ENCODE measurements around the gene TESMIN.

TESMIN gene

DNA sequence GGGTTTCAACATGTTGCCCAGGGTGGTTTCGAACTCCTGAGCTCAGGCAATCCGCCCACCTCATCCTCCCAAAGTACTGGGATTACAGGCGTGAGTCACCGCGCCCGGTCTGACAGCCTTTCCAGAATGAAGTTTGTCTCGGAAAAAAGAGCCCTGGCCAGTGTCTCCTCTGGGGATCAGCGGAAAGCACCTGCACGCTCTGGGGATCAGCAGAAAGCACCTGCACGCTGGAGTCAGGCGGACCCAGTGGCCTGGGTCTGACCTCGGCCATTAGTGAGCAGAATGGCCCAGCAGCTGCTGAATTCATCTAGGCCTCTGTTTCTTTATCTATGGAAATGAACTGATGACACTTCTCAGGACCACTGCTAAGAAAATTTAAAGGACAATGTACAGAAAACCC lies 10.5 kb upstream of the TESMIN start:
- no peak for DNase-seq (ENCODE audit: low read depth in 2 of 2)

DNA sequence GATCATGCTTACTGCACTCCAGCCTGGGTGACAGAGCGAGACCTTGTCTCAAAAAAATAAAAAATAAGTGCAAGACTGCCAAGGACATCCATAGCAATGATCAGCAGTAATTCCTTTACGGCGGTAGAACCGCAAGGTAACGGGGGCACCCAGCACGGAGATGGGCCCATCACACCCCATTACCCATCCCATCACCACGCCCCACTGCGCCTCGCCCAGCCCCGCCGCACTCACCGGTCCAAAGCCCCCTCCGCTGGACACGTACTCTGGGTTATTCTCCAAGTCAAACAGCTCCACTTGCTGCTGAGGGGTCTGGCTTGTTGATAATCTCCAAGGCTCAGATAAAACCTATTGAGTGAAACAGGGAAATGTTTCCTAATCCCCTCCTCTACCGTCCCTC lies 8.7 kb upstream of the TESMIN start:
- DNase-seq (ENCODE audit: low read depth in 2 of 2) = no peak

DNA sequence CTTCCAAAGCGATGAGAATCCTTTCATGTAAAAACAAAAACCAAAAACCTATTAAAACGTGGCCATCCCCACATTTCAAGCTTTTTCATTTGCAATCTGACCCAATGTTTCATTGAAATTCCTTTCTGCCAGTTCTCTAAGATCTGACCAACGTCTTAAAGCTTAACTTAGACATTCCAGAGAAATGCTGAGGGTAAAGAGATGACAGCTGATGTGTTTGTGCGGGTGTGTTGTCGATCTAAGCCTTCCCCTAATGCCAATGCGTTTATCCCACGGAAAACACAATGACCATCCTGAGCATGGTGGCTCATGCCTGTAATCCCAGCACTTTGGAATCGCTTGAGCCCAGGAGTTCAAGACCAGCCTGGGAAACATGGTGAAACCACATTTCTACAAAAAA lies 6.4 kb upstream of the TESMIN start:
- DNase-seq (ENCODE audit: low read depth in 2 of 2) = no peak

DNA sequence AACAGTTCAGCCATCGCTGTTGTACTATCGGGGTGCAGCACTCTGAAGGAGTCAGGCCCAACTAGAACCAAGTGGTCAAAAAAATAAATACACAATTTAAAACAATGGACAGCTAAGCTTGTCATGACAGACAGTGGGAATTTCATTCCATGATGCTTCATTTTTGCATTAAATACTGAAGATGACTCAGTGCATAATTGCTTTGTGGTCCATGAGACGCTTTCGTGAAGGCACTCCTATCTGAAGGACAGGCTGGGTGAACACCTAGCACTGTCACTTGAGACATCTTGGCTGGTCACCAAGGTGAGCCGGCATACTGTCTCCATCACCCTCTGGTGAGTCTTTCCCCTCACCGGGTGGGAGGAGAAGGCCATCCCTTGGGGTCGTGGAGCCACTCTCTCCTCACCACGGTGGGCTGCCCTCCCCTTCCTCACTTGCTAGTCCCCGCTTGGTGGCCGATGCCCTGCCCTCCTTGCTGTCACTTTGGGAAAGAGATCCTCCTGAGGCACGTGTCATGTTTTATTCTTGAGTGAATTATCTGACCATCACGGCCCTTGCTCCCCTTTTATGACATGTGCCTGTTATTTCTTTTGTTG lies 4.9 kb upstream of the TESMIN start:
- no peak for DNase-seq (ENCODE audit: low read depth in 2 of 2)

DNA sequence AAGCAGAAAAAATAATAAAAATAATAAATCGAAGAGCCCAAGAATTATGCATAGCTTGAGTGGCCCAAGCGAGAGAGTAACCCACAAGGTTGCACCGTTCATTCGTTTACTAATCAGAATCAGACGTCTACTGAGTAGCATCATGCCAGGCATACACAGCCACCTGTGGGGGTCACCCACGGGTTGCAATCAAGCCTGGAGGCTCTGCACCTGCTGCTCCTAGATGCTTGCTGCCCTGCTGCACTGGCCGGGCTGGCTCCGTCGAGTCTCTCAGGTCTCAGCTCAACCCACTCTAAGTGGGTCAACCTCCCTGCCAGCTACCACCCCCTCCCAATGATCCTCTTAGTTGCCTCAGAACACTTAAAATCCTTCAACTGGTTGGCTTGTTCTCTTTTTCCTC lies 2.0 kb upstream of the TESMIN start:
- no peak for DNase-seq (ENCODE audit: low read depth in 2 of 2)

DNA sequence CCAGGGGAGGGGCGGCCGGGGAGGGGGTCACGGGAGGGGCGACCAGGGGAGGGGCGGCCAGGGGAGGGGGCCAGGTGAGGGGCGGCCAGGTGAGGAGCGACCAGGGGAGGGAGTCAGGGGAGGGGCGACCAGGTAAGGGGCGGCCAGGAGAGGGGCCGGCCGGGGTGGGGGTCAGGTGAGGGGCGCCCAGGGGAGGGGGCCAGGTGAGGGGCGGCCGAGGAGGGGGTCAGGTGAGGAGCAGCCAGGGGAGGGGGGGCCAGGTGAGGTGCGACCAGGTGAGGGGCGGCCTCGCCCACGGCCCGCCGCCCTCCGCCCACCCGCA lies 355 bp downstream of the TESMIN start:
- DNase-seq (ENCODE audit: low read depth in 2 of 2) = no peak

DNA sequence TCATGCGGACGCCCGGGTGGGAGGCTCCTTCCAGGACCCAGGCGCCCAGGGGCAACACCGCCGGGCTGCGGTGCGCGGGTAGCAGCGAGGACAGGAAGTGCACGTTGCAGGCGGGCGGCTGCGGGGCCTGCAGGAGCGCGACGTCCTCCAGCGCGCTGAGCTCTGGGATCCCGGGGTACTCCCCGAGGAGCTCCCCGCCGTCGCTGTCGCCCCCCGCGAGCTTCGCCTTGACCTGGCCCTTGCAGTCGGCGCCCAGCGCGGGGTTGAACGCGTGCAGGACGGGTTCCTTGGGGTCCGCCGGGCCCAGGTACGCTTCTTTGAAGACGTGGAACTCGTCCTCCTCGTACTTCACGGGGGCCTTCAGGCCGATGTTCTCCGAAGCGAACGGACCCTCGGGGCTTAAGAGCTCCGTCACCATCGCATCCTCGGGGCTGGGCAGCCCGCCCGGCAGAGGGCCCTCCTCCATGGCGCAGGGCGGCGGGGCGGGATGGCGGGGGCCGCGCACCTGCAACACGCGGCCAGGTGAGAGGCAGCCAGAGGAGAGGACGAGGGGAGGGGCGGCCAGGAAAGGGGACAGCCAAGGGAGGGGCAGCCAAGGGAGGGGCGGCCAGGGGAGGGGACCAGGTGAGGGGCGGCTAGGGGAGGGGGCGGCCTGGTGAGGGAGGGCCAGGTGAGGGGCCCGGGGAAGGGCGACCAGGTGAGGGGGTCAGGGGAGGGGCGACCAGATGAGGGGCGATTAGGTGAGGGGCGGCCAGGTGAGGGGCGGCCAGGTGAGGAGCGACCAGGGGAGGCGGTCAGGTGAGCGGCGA lies 921 bp downstream of the TESMIN start:
- no peak for DNase-seq (ENCODE audit: low read depth in 2 of 2)

DNA sequence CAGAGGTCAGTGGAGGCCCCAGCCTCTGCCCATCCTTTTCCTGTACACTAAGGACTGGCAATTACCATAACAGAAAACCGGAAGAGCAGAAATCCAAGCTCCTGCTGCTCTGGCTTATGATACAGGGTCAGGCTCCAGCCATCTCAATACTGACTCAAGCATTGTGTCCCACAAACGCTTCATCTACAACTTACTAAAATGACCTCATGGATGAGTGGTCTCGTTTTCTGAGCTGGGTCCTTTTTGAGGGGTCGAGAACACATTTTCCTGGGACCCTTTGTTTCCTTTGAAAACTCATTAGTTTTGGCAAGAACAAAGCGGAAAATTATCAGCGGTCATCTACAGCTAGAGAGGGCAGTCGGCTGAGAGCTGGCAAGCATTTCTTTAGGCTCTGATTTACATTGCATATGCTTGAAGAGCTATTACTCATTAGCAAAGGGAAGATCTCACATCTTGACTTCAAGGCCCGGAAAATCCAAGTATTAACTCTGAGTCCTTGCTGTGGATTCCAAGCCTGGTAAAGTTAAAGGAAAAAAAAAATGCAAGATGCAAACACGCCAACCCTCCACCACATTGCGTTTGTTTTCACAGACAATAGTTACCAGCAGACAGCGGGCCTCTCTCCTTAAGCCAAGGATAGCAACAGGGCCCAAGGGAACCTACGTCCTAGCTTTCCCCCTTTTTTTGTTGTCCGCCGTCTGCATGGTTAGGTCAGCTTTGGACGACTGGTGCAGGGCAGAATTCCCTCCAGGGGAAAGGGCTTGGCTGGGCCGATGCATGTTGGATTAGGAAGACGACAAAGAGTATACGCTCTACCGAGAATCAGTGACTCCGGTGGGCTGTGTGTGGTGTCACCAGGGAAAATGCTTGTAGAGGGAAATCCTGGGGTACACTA lies 1.8 kb downstream of the TESMIN start:
- DNase-seq (ENCODE audit: low read depth in 2 of 2) = no peak

DNA sequence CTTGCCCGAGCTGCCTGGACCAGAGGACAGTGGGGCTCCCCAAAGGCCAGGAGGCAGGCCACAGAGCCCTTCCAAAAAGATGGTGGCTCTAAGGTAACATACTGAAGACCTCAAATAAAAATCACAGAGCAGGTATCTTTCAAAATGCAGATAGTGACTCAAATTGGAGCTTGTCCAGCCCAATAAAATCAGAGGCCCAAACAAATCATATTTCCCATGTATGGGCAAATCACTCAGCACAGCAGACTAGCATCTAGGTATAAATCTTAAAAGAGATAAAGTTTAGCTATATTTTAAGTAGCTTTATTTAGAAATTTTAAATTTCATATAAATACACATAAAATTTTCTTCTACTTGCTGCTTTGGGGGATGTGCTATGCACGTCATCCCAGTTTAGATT lies 3.3 kb downstream of the TESMIN start:
- no peak for DNase-seq (ENCODE audit: low read depth in 2 of 2)

DNA sequence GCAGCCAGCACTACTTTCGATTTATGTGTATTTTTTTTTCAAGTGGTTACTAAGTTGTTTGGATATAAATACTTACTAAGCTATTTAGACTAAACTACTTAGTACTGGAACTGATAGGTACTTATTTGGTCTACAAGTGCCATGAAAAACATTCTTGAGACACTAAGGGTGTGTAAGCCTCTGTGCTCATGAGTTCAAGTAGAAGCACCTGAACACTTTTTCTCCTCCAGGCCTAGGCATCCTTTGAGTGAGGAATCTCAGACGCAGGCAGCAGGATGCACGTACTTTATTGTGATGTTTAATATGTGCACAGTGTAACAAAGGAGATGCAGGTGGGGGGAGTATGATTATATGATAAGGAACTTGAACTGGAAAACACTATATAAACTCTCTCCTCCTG lies 7.8 kb downstream of the TESMIN start:
- DNase-seq (ENCODE audit: low read depth in 2 of 2) = no peak

DNA sequence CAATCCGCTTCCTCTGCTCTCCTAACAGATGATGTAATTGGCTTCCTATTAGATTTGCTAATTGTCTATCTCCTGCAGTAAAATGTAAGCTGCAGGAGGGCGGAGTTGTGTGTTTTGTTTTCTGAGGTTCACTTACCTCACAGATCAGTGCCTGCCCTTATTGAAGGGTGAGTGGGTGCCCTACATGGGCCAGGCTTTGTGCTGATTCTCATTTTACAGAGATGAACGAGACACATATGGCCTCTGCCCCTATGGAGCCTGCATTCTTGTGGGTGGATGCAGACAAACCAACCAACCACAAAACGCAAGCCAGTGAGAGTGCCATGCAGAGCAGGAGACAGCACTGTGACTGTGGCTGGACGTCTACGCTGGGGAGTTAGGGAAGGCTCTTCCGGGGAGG lies 9.9 kb downstream of the TESMIN start:
- DNase-seq (ENCODE audit: low read depth in 2 of 2) = no peak

DNA sequence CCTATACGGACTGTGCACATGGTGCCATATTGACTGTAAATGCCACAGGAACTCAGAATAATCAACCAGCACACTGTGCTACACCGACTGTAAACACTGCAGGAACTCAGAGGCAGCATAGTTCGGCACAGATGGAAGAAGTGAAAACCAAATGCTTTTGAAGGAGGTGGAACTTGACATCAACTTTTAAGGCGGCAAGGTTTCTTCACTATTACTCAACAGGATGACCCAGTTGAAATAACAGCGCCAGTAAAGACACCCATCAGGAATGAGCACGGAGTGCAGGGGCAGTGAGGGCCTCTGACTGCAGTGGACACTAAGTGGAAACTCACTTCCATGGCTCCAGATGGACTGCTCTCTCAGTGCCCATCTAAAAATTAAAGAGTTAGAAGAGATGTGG lies 15.7 kb downstream of the TESMIN start:
- no peak for DNase-seq (ENCODE audit: low read depth in 2 of 2)

DNA sequence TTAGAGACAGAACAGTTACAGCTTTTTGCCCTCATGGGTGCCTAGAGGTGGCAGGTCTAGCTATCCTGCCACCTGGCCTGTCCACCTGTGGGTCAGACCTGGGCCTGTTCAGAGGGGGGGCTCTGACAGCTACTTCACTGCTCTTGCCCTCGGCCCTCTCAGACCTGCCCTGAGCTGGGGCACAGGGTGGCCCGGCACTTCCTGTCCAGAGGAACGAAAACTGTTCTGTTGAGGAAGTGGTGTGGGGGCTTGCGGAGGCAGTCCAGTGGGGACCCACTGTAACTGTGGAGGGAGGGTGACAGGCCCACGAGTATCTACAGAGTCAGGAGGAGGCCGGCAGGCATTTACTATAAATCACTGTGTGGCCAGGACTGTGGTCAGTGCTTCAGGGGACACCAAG lies 16.2 kb downstream of the TESMIN start:
- DNase-seq (ENCODE audit: low read depth in 2 of 2) = no peak

DNA sequence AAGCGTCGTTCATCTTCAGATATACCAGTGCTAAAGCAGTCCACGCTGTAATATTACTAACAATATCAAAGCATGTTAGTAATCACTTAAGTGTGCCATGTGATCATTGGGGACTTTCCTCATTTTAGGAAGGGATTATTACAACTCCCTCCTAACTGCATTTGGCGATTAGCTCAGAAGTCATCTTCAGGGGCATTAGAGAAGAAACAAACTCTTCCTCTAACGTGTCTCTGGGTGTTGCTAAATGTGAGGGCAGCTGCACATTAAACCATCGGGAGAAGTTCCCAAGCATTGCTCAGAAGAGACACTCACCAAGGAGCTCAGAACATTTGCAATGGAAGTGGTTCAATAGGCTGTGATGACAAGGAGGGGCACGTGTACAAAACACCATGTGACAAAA lies 17.2 kb downstream of the TESMIN start:
- no peak for DNase-seq (ENCODE audit: low read depth in 2 of 2)

DNA sequence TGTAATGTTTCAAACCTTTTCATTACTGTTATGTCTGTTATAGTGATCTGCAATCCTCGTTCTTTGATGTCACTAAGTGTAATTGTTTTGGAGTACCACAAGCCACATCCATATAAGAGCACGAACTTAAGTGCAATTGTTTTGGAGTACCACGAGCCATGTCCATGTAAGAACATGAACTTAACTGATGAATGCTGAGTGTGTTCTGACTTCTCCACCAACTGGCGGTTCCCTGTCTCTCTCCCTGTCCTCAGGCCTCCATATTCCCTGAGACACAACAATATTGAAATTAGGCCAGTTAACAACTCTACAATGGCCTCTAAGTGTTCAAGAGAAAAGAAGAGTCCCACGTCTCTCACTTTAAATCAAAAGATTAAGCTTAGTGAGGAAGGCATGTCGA lies 23.5 kb downstream of the TESMIN start:
- no peak for DNase-seq (ENCODE audit: low read depth in 2 of 2)

DNA sequence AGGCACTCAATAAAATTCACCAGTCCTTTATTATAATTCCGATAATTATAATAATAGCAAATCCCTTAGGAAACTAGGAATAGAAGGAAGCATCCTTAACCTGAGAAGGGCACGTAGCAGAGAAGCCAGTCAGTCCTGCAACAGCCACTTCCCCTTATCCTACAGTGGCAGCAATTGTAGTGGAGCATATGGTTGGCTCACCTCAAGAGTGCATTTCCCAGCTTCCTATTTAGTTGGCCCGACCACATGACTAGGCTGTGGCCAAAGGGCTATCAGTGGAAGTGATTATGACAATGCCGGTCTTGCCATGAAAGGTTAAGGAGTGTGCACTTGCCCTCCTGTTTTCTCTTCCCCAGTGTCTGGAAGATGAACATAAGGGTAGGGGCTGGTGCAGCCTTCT lies 27.0 kb downstream of the TESMIN start:
- no peak for DNase-seq (ENCODE audit: low read depth in 2 of 2)

DNA sequence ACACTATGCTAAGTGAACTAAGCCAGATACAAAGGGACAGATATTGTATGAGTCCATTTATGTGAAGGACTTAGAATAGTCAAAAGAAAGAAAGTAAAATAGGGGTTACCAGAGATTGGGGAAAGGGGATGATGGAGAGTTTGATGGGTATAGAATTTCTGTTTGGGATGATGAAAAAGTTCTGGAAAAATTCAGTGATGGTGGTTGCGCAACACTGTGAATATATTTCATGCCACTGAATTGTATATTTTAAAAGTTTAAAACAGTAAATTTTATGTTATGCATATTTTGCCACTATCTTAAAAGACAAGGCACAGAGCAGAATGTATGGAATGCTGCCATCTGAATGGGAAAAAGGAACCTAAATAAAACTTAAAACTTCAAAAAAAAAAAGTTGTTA lies 29.2 kb downstream of the TESMIN start:
- DNase-seq (ENCODE audit: low read depth in 2 of 2) = no peak

DNA sequence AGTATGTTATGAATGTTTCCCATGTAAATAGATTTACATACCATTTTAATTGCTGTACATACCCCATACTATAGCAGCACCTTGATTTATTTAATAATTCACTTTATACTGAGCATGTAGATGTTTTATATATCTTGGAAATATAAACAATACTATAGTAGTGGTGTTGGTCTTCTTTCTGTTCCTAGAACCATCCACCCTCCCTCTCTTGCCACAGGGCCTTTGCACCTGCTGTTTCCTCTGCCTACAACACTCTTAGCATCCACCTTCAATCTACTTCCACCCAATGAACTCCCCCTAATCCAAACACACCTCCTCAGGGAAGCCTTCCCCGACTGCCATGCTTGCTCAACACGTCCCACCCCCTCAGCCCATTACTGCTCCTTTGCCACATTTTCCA lies 30.2 kb downstream of the TESMIN start:
- DNase-seq (ENCODE audit: low read depth in 2 of 2) = no peak

DNA sequence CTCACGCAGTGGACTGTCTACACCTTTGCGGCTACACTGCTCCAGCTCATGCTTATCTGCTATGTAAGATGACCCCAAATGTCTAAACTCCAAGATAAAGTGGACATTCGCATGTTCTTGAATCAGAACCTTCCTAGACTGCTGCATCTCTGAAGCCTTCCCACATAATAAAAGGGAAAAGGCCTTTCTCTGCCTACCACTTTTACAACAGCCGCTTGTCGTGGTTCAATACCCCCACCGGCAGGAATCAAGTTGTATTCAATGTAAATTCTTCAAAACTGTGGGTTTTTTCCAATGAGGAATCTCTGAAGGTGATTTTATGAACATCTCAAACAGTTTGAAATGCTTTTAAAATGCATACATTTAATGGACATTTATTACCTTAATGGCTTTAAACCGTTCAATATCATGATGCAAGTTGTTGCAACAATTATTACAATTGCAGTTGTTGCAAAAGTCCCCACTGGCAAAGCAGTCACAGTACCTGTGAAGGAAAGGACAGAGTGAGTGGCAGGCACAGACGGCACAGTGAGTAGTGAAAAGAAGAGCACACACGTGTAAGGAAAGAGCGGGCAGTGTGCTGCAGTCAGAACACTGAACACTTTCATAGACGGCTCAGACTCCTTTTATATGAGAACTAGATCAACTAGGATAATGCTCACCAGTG lies 35.7 kb downstream of the TESMIN start:
- DNase-seq (ENCODE audit: low read depth in 2 of 2) = no peak

DNA sequence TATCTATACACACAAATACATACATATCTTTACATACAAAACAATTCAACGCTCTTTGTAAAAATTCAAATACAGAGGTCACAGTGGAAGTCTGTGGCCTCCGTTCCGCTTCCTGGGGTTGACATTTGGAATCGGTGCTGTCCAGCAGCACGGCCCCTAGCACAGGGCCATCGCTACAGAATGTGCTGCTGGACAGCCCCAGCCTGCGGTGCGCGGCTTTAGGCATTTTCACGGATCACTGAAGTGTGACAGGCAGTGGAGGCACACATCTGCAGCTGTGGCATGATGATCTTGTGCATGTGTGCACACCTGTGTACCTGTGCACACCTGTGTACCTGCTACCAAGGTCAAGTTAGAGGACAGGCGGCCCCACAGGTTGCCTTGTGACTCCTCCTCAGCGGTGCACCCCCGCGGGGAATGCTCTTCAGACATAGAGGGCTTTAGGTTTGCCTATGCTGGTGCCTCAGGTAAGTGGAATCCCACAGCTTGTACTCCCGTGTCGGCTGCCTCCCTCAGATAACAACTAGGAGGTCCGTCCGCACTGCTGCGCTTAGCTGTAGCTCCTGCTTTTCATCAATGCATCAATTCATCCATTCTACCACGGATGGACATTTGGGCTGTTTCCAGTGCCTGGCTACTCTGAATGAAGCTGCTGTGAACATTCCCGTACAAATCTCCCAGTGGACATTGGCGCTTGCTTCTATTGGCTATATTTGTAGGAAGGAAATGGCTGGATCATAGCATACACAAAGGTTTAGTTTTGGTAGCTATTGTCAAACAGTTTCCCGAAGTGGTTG lies 37.1 kb downstream of the TESMIN start:
- no peak for DNase-seq (ENCODE audit: low read depth in 2 of 2)

DNA sequence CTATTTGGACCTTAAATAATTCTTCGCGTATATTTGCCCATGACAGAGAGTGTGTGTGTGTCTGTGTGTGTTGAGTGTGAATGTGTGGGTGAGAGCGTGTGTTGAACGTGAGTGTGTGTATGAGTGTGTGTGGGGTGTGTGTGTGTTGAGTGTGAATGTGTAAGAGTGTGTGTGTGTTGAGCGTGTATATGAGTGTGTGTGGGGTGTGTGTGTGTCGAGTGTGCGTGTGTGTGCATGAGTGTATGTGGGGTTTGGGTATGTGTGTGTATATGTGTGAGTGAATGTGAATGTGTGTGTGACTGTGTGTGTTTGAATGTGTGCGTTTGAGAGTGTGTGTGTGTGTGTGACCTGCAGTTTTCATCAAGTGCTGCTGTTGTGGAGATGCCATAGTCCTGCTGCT lies 40.2 kb downstream of the TESMIN start:
- DNase-seq (ENCODE audit: low read depth in 2 of 2) = no peak

DNA sequence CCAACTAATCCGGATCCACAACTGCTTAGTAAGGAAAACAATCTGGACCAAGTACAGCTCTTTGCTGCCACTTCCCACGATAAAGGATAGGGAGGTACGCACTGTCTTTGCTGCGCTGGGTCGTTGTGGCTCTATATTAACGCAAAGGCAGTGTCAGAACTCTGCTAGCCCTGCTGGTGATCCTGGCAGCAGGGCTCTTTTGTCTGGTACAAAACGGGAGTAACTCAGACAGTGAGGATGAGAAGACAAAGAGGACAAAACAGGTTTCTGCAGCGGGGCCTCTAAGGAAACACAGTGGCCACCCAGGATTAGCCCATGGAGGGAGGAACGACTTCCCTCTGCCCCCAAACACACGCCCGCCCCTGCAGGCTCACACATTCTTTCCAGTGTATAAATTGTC lies 40.9 kb downstream of the TESMIN start:
- DNase-seq (ENCODE audit: low read depth in 2 of 2) = no peak

Measured in activated CD8-positive, alpha-beta memory T cell treated with anti-CD3 and anti-CD28 coated beads for 4 hours (primary cell).